IPS-18c (cell line): ENCODE measurements around the gene LY86.
"Not testable (repeated sequence)": the region's sequence is repeated elsewhere in the genome, so short reads cannot be mapped to it uniquely, and the experiment has no call there.

Experiments used
- H3K4me3 ChIP-seq: 2 replicates; pipeline ENCODE4 v1.7.0; 2013; ENCODE audit warnings: low read depth, mild to moderate bottlenecking, low read length, moderate library complexity; ENCODE audit not compliant: insufficient read depth
- H3K9me3 ChIP-seq: one replicate; pipeline ENCODE4 v1.6.1; 2013; ENCODE audit warnings: mild to moderate bottlenecking, low read length, moderate library complexity; ENCODE audit not compliant: control insufficient read depth, insufficient read depth

LY86 gene

DNA sequence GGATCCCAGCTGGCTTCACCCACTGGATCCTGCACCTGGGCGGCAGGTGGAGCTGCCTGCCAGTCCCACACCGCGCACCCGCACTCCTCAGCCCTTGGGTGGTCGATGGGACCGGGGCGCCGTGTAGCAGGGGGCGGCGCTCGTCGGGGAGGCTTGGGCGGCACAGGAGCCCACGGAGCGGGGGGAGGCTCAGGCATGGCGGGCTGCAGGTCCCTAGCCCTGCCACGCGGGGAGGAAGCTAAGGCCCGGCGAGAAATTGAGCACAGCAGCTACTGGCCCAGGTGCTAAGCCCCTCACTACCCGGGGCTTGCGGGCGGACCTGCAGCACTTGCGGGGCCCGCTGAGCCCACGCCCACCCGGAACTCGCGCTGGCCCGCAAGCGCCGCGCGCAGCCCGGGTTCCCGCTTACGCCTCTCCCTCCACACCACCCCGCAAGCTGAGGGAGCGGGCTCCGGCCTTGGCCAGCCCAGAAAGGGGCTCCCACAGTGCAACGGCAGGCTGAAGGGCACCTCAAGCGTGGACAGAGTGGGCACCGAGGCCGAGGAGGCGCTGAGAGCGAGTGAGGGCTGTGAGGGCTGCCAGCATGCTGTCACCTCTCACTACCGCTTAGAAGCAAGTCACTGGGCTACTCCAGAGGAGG, 18.0 kb downstream of the LY86 start:
- H3K4me3 ChIP-seq, H3K9me3 ChIP-seq: not testable (repeated sequence)

GRCh38 chr6:6609450-6609849, 20.9 kb downstream of the LY86 start:
- no peak overlapping the region for H3K4me3 ChIP-seq
- H3K9me3 ChIP-seq, result no peaks in the 10 kb centered on the region

GRCh38 chr6:6610031-6610591, 21.6 kb downstream of the LY86 start:
- no peak overlapping the region for H3K4me3 ChIP-seq
- no peaks in the 10 kb centered on the region for H3K9me3 ChIP-seq

DNA sequence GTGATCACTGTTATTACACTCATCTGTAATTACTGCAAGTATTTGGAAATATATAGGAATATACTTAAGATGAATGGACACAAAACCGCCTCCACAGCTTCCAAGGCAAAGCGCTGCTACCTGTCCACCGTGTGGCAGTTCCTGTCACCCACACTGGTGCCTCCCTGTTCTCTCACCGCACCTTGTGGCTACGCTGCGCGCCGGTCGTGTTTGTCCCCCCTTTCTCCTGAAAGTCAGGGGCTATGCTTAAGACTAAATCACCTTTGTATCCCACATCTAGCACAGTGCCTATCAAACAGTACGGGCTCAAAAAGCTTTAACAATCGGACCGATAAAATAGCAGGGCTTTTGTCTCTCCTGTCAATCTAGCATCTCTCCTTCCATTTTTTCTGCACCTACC, 23.0 kb downstream of the LY86 start:
- Histone ChIP-seq H3K9me3 (no peaks in the 10 kb centered on the region), H3K4me3 (no peak overlapping the region)

DNA sequence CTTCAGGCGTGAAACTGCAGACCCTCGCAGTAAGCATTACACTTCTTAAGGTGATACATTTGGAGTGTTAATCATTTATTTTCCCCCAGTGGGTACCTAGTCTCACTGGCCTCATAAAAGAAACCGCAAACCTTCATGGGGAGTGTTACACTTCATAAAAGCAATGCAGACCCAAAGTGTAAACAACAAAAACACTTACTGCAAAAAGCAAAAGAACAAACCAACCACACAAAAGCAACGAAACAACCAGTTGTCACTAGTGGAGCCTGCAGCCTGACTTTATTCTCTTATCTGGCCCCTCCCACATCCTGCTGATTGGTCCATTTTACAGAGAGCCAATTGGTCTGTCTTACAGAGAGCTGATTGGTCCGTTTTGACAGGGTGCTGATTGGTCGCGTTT, 23.8 kb downstream of the LY86 start:
- Histone ChIP-seq H3K4me3 (no peak overlapping the region), H3K9me3 (no peaks in the 10 kb centered on the region)

DNA sequence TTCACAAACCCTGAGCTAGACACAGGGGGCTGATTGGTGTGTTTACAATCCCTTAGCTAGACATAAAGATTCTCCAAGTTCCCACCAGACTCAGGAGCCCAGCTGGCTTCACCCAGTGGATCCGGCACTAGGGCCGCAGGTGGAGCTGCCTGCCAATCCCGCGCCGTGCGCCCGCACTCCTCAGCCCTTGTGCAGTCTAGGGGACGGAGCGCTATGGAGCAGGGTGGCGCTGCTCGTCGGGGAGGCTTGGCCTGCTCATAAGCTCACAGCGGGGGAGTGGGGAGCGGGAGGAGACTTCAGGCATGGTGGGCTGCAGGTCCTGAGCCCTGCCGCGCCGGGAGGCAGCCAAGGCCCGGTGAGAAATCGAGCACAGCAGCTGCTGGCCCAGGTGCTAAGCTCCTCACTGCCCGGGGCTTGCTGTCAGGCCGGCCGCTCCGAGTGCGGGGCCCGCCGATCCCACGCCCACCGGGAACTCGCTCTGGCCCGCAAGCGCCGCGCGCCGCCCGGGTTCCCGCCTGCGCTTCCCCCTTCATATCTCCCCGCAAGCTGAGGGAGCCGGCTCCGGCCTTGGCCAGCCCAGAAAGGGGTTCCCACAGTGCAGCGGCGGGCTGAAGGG, 24.7 kb downstream of the LY86 start:
- H3K9me3 ChIP-seq, H3K4me3 ChIP-seq: not testable (repeated sequence)

GRCh38 chr6:6614096-6614982, 25.8 kb downstream of the LY86 start:
- H3K4me3 ChIP-seq, result no peak overlapping the region
- no peaks in the 10 kb centered on the region for H3K9me3 ChIP-seq

- Histone ChIP-seq H3K4me3 (no peak overlapping the region), H3K9me3 (no peaks in the 10 kb centered on the region)
Measured at GRCh38 chr6:6614983-6615349, 26.4 kb downstream of the LY86 start.

DNA sequence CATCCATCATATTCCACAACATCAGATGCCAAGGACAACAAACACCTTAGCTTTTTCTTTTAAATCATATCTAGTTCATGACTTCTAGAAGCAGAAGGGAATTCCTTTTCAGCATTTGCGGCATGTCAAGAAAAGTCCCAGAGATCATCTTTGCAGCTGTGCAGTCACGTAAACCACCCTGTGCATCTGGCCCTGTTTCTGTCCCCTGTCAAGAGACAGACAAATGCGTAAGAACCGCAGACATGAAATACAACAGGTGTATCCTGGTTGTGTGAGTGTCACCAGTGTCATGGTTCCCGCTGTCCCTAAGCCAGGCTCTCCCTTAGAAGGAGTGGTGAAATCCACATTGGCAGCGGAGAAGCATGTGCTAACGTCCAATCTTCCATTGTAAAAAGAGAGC, 28.1 kb downstream of the LY86 start:
- H3K4me3 ChIP-seq, result no peak overlapping the region
- H3K9me3 ChIP-seq, result no peaks in the 10 kb centered on the region

DNA sequence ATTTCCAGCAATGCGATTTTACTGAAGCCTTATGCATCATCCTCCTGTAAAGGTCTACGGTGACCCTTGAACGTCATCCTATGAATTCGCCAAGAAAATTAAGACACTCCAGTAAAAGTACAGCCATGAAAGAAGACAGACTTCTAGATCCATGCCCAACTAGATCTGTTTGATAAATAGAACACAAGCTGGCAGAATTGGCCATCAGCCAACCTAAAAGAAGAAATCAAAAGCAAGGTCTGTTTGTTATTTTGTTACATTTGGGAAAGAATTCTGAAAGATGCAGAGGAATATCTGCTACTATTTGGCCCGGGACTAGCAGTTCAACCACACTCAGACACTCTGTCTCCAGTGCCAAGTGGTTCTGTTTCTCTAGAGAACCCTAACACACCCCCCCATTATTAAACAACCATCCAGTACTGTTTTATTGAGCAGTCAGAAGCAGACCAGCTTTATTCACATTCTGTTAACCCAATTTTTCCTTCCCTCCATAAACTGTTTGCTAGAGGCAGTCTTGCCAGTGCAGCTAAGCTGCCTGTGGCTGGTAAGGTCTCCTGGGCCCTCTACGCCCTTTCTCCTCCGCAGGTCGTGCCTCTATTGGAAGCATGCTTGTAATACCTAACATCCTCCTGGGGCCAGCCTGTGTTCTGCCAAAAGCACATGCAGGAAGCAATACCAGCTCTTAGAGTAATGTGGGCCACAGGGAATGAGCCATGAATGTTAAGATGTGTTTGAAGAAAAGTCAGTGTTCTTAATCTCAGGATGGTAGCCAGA, 30.7 kb downstream of the LY86 start:
- Histone ChIP-seq H3K9me3 (no peaks in the 10 kb centered on the region), H3K4me3 (no peak overlapping the region)

GRCh38 chr6:6620766-6621425, 32.4 kb downstream of the LY86 start:
- H3K9me3 ChIP-seq, result no peaks in the 10 kb centered on the region
- no peak overlapping the region for H3K4me3 ChIP-seq

DNA sequence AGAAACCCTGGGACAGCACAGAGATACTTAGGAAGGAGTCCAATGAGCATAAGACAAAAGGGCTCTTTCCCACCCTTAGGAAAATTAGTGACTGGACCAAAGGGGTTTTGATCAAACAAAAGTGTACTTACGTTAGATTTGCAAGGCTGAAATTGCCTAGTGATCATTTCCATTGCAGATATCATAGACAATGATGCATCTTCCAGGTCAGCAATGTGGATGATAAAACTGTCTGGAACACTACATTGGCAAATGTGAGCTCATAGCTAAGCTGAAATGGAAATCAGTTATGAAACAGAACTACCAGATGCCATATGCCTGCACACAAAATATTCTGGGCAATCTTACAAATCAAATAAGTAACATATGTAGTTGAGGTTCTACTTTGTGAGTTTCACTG, 34.0 kb downstream of the LY86 start:
- Histone ChIP-seq H3K4me3 (no peak overlapping the region), H3K9me3 (no peaks in the 10 kb centered on the region)

DNA sequence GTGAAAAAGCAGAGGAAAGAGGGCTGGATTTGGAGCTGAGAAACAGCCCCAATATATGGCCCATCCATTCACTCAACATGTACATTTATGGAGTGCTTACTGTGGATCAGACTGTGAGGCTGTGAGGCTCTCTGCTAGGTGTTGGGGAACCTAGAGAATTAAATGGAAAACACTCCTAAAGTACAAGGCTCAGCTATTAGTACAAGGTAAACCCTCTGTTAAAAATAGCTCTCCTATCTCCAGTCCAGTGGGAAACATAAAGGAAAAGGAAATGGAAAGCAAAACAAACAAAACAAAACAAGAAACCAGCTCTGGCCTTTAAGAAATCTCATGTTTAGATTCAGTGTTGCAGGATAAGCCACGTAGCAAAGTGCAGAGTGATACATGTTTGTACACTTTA, 35.0 kb downstream of the LY86 start:
- Histone ChIP-seq H3K9me3 (no peaks in the 10 kb centered on the region), H3K4me3 (no peak overlapping the region)

DNA sequence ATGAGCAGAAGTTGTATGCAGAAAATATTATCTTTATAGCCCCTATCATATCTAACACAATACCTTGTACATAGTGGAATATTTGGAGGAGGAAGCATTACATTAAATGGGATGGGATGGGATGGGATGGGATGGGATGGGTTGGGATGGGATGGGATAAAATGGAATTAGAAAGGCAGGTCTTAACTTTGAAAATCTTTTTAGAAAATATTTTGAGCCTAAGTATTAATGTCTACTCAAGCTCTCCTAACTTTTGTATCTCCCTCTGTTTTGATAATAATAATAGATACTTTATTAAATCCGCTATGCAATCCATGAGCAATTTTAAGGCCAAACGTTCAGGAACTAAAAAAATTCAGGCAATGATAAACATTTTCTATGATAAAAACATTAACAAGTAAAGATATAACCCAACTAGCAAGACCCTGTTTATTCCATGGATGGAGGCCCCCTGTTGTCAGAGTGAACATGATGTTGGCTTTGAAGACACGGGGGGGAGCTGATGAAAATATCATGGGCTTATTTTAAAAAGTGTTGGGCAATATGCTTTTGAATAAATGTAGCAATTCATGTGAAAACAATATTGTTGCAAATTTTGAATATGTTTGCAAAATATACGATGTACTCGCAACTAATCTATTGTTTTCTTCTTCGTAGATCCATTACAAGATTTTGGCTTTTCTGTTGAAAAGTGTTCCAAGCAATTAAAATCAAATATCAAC, 35.9 kb downstream of the LY86 start:
- no peak overlapping the region for H3K4me3 ChIP-seq
- no peaks in the 10 kb centered on the region for H3K9me3 ChIP-seq

- no peaks in the 10 kb centered on the region for H3K9me3 ChIP-seq
- no peak overlapping the region for H3K4me3 ChIP-seq
Measured at GRCh38 chr6:6626187-6626586, 37.7 kb downstream of the LY86 start.

- H3K4me3 ChIP-seq, result no peak overlapping the region
- H3K9me3 ChIP-seq, result no peaks in the 10 kb centered on the region
Measured at GRCh38 chr6:6629402-6629801, 40.9 kb downstream of the LY86 start.
